GM12872 (cell line): ENCODE data around the gene POLR2F.

Experiments
- TF ChIP-seq, protein P1 (sequence below): IDR thresholded peaks from 3 replicates; pipeline ENCODE4 v1.5.1; 2011; ENCODE audit warnings: low read depth, mild to moderate bottlenecking, low read length, moderate library complexity; ENCODE audit not compliant: insufficient read depth

The POLR2F gene

DNA sequence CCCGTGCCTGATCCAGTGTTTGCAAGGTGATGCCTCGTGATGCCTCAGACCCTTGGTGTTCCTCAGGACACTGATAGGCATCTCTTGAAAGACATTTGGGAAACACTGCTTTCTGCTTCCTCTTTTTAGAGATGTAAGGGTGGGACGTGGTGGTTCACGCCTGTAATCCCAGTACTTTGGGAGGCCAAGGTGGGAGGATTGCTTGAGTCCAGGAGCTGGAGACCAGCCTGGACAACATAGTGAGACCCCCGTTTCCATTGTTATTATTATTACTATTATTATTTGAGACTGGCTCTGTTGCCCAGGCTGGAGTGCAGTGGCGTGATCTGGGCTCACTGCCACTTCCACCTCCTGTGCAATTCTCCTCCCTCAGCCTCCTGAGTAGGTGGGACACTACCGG lies 37.4 kb downstream of the POLR2F start:
- TF ChIP-seq, protein P1, sequence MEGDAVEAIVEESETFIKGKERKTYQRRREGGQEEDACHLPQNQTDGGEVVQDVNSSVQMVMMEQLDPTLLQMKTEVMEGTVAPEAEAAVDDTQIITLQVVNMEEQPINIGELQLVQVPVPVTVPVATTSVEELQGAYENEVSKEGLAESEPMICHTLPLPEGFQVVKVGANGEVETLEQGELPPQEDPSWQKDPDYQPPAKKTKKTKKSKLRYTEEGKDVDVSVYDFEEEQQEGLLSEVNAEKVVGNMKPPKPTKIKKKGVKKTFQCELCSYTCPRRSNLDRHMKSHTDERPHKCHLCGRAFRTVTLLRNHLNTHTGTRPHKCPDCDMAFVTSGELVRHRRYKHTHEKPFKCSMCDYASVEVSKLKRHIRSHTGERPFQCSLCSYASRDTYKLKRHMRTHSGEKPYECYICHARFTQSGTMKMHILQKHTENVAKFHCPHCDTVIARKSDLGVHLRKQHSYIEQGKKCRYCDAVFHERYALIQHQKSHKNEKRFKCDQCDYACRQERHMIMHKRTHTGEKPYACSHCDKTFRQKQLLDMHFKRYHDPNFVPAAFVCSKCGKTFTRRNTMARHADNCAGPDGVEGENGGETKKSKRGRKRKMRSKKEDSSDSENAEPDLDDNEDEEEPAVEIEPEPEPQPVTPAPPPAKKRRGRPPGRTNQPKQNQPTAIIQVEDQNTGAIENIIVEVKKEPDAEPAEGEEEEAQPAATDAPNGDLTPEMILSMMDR, result no peak

DNA sequence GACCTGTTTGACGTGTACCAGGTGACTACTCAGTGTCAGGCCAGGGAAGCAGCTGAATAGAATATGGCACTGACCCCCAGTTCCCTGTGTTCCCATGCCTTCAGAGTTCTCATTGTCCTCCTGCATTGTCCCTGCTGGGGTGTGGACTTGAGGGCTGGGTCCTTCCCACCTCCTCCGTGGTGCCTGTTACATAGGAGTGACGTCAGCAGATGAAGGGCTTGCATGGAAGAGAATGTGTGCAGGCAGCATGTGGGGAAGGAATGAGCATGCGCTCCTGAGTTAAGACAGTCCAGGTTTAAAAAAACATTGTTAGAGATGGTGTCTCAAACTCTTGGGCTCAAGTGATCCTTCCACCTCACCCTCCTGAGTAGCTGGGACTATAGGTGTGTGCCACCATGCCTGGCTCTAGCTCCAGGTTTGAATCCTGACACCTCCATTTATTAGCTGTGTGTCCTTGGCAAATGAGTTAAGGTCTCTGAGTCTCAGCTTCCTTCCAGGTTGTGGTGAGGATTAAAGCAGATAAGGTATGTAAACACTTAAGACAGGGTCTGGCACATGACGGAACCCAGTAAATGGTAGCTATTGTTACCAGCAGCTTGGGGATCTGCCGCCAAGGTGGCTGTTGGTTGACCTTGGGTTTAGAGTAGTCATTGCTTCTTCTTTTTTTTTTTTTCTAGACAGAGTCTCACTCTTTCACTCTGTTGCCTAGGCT lies 38.4 kb downstream of the POLR2F start:
- TF ChIP-seq, protein P1, result no peak

DNA sequence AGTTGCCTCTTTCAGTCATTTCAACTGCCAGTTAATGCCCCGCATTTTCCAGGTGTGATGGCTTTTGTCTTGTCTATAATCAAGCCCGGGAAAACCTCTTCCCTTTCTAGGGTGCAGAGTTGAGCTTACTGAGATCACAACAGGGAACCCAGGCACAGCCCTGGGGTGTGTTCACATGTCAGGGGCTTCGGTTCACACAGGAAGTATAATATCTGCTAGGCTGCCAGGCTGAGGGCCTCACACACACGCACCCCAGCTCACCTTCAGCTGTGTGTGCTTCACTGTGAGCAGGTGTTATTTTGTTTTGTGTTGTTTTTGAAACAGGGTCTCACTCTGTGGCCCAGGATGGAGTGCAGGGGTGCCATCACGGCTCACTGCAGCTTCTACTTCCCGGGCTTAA lies 40.5 kb downstream of the POLR2F start:
- TF ChIP-seq, protein P1, result no peak

DNA sequence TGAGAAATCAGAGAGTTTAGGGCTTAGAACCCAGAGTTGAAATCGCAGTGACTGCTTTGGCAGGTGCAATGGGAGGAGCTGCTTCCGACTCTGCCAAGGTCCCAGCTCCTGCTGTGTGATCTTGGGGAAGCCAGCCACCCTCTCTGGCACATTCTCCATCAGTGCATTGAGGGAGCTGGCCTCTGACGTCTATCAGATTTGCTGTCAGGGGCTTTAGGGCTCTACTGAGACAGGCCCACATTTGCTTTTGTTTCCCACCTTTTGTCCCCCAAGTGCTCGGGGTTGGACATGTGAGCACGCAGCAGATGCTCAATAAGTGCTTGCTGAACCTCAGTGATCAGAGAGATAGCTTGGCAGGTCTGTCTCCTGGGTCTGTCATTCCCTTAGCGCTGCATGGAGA lies 41.5 kb downstream of the POLR2F start:
- TF ChIP-seq, protein P1, result no peak

DNA sequence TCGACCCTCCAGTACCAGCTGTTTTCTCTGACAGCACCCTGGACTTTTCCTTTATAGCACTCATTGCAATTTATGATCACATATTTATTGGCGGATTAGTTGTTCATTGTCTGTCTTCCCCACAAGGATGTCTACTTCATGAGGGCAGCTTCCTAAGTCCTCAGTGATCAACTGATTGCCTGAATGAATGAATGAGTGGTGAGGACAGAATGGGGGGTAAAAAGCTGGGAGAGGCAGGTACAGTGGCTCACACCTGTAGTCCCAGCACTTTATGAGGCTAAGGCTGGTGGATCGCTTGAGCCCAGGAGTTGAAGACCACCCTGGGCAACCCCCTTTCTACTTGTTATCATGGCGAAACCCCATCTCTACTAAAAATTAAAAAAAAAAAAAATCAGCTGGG lies 42.0 kb downstream of the POLR2F start:
- TF ChIP-seq, protein P1, result no peak

DNA sequence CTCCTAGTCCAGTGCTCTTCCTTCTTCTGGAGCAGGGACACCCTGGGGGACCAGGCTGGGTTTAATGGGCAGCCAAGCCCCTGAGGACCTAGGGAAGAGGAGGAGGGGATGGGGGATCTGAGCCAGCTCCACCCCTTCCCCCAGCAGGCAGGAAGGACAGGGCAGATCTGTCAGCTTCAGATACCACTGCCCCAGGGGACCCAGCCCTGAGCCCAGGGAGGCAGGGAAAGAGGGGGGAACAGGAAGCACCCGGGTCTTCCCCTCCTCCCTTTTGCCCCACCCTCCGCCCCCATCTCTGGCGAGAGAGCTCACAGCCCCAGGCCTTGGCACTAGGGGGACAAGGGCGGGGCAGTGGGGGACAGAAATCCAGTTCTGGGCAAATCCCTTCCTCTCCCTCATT lies 42.6 kb downstream of the POLR2F start:
- TF ChIP-seq, protein P1, result no peak

DNA sequence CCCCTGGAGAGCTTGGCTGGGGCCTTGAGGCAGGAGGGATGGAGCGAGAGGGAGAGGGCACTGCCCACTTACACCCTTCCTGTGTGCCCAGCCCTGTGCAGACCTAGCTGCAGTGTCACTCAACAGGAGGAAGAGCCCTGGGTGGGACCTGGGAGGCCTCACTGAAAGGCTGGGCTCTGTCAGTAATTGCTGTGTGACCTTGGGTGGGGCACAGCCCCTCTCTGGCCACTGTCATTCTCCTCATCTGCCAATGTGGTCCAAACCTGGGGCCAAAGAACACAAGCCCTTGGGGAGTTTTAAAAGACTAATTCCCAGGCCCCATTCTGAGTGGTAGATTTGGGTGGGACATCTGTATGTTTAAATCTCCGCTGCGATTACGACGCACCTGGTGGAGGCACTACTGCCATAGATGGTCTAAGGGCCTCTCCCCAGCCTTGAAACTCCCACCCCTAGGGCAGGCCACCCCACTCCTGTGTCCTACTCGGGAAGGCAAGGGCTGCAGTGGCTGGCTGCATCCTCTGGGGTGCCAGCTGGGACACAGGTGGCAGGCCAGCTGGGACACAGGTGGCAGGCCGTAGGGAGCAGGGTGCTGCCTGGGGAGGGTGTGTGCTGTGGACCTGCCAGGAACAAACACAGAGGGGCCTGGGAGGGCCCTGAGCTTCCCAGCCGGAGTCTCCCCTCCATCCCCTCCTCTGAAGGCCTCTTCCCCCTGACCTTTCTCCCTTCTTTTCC lies 43.2 kb downstream of the POLR2F start:
- TF ChIP-seq, protein P1, result peak; percentile 11; the same call in 1 of the 3 replicates
